Adrenal gland (tissue), 5 donors: ENCODE results near the gene TMIGD1.

ENCODE experiments used
- CTCF ChIP-seq, 6 experiments: fragments of 450-650 bp in 4 of 6; fragments of 200-600 bp in 2 of 6; sonication (generic) in 1 of 6; IDR thresholded peaks; 1 replicate in 5 of 6; 2 replicates in 1 of 6; pipeline versions ENCODE4 v1.5.1 to v1.8.0; 2016 to 2021; ENCODE audit warnings: antibody characterized with exemption in 6 of 6, mild to moderate bottlenecking in 2 of 6, moderate library complexity in 1 of 6
- POLR2A ChIP-seq, 2 donors: fragments of 450-650 bp; IDR thresholded peaks; one replicate each; pipeline ENCODE4 v1.6.1; 2017; ENCODE audit warnings: antibody characterized with exemption in 2 of 2, mild to moderate bottlenecking in 2 of 2, moderate library complexity in 1 of 2
- donor health status: DM: no; HTN: no; CAD: no.

- TF ChIP-seq CTCF (IDR thresholded peaks at IDR 0.05) (no peak), POLR2A (IDR thresholded peaks at IDR 0.05) (no peak)
Measured at GRCh38 chr17:30302241-30302640, 31.6 kb downstream of the TMIGD1 start.
